ENCODE data around the gene KRTAP10-8.

DNA sequence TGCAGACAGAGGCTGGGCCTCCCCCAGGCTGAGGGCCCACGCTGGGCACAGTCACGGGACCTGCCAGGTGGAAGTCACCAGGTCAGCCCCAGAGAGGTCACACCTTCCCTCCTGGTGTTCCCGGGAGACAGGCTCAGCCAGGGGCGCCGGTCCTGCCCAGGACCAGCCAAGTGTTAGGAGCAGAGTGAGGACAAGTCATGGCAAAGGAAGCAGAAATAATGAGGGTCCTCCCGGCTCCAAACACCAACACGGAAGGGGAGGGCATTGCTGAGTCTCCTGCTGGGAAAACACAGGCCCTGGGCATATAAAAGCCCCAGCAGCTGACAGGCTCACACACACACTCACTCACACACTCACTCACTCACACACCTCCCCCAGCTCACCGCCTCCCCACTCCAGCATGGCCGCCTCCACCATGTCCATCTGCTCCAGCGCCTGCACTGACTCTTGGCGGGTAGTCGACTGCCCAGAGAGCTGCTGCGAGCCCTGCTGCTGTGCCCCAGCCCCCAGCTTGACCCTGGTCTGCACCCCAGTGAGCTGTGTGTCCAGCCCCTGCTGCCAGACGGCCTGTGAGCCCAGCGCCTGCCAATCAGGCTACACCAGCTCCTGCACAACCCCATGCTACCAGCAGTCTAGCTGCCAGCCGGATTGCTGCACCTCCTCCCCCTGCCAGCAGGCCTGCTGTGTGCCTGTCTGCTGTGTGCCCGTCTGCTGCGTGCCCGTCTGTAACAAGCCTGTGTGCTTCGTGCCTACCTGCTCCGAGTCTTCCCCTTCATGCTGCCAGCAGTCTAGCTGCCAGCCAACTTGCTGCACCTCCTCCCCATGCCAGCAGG, 25.4 kb downstream of the KRTAP10-8 start, which contains the start of gene KRTAP10-10:
- no peak for TF ChIP-seq POLR2A (IDR thresholded peaks at IDR 0.05)
- TF ChIP-seq POLR2AphosphoS5 (IDR thresholded peaks at IDR 0.05): no peak
- no peak for TF ChIP-seq CTCF (IDR thresholded peaks at IDR 0.05)
- no peak for TF ChIP-seq EP300 (IDR thresholded peaks at IDR 0.05)
